ENCODE data around the gene CACNA1I. TPM values are rescaled to one million over a fixed set of nuclear protein-coding genes. Genes with fewer than 3 reads are reported as not detected.

CACNA1I gene
- total and polyA plus RNA-seq, 2 experiments from 2014 or later: 0.42 to 2.4 TPM

GRCh38 chr22:39731481-39731880 lies 160.9 kb downstream of the CACNA1I start:
- H3K9me2 ChIP-seq (ENCODE audit: insufficient read depth): no peaks in the 10 kb centered on the region
- H3K27ac ChIP-seq (ENCODE audit: low read depth): no peak overlapping the region
- H3K4me1 ChIP-seq (ENCODE audit: insufficient read depth): no peaks in the 10 kb centered on the region; the same call in 1 of the 2 replicates
- no peak for TF ChIP-seq STAT1 (IDR thresholded peaks at IDR 0.05; ENCODE audit: unreplicated experiment)
- TF ChIP-seq NANOG (IDR thresholded peaks at IDR 0.05; ENCODE audit: borderline replicate concordance): no peak
- no peak for TF ChIP-seq JUNB (IDR thresholded peaks at IDR 0.05; ENCODE audit: unreplicated experiment)
- TF ChIP-seq EZH2phosphoT487 (IDR thresholded peaks at IDR 0.05; ENCODE audit: unreplicated experiment): no peak
- TF ChIP-seq EZH2 (IDR thresholded peaks at IDR 0.05; ENCODE audit: low read depth, unreplicated experiment): no peak
- no peak for TF ChIP-seq ZNF114 (CRISPR knock-in tag; IDR thresholded peaks at IDR 0.05)
- no peak for TF ChIP-seq ZNF462 (CRISPR knock-in tag; IDR thresholded peaks at IDR 0.05)
- no peak for TF ChIP-seq REST (IDR thresholded peaks at IDR 0.05; ENCODE audit: unreplicated experiment)
- TF ChIP-seq CTCF (conservative IDR thresholded peaks at IDR 0.05; ENCODE audit: low read depth in 2 of 2): no peak
- no peak for TF ChIP-seq POLR2AphosphoS5 (IDR thresholded peaks at IDR 0.05; ENCODE audit: low read depth)
- no peak for TF ChIP-seq CREB1 (CRISPR knock-in tag; IDR thresholded peaks at IDR 0.05; ENCODE audit: low read depth)
- TF ChIP-seq ZNF331 (CRISPR knock-in tag; IDR thresholded peaks at IDR 0.05; ENCODE audit: low read depth): no peak
- peaks cover 4% of the 10 kb centered on the region for H3K27me3 Mint-ChIP-seq (ENCODE audit: insufficient read depth, low read depth, poor library complexity)
- no peaks in the 10 kb centered on the region for H4K20me1 ChIP-seq (replicated peaks; ENCODE audit: insufficient read depth)
- ATAC-seq: no peak
- H3K27ac Mint-ChIP-seq: no peak overlapping the region
- peaks cover 9% of the 10 kb centered on the region for H3K4me1 Mint-ChIP-seq
- DNase-seq (ENCODE audit: low spot score): no peak
- no peak overlapping the region for H3K4me3 Mint-ChIP-seq
- H3K4me3 ChIP-seq: no peak overlapping the region
- H3K79me2 ChIP-seq (replicated peaks; ENCODE audit: insufficient read depth): no peaks in the 10 kb centered on the region
- H3K36me3 Mint-ChIP-seq (ENCODE audit: low read depth): no peaks in the 10 kb centered on the region
- H2AFZ ChIP-seq: no peak overlapping the region
- H3K9me3 Mint-ChIP-seq: no peaks in the 10 kb centered on the region
- H3F3A ChIP-seq (replicated peaks; ENCODE audit: low read depth): no peaks in the 10 kb centered on the region
- no peaks in the 10 kb centered on the region for H3K36me3 ChIP-seq (ENCODE audit: insufficient read depth)
- no peaks in the 10 kb centered on the region for H3K27me3 ChIP-seq (ENCODE audit: insufficient read depth)
- H3K4me2 ChIP-seq: no peak overlapping the region

Measured in GM23338 (cell line).